CD4-positive, alpha-beta T cell treated with Interleukin-2 at 100 ng/mL for 4 hours (primary cell): ENCODE results near the gene CMTM1.
"Not testable (repeated sequence)": the region's sequence is repeated elsewhere in the genome, so short reads cannot be mapped to it uniquely, and the experiment has no call there.

Experiments
- DNase-seq: peaks from one replicate; pipeline ENCODE4 v3.0.0-alpha.2; 2020; ENCODE audit warnings: low spot score

The CMTM1 gene

GRCh38 chr16:66562409-66562808, 3.8 kb upstream of the CMTM1 start:
- peak; percentile 29 for DNase-seq

GRCh38 chr16:66562986-66563385, 3.3 kb upstream of the CMTM1 start:
- no peak for DNase-seq

- DNase-seq = no peak
Observed at GRCh38 chr16:66563574-66564334, 2.5 kb upstream of the CMTM1 start.

DNA sequence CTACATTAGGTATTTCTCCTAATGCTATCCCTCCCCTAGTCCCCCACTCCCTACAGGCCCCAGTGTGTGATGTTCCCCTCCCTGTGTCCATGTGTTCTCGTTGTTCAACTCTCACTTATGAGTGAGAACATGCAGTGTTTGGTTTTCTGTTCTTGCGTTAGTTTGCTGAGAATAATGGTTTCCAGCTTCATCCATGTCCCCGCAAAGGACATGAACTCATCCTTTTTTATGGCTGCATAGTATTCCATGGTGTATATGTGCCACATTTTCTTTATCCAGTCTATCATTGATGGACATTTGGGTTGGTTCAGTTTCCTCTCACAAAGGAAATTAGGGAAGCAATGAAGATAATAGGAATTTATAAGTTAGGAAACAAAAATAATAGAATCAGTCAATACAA, 1.0 kb downstream of the CMTM1 start:
- DNase-seq = not testable (repeated sequence)

- no peak for DNase-seq
Observed at GRCh38 chr16:66568355-66568754, 2.1 kb downstream of the CMTM1 start.

GRCh38 chr16:66569131-66569530, 2.9 kb downstream of the CMTM1 start:
- no peak for DNase-seq

- DNase-seq = no peak
Observed at GRCh38 chr16:66569827-66570405, 3.7 kb downstream of the CMTM1 start.

DNA sequence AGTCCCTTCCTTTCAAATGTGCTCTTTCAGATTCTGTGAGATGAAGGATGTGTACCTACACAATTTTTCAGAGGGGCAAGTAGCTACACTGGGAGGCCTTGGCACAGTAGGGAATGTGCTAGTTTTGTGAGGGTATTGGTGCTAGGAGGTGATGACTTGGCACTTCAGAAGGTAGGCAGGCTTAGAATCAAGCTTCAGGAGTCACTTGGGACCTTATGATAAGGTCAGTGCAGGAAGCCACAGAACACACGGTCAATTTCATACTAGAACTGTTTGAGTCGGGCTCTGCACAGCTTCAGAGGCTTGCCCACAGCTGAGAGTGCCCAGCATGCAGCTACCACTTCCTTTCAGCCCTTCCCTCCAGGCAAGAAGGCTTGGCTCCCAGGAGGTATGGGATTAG, 6.1 kb downstream of the CMTM1 start:
- DNase-seq = no peak

DNA sequence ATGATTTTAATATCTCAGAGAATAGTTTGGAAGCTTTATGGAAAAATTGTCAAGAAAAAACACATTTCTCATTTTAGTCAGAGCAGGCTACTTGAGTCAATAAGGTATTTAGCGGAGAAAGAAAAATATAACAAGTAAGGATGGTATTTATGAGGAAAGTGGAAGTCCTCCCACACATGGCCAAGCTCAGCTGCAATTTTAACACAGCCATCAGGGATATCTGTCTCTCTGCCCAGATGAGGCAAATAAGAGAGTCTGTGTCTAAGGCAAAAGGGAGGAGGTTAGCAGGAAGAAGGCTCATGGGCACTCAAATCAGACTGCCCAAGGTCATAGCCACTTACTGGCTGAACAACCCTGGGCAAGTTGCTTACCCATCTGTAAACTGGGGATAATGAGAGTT, 7.8 kb downstream of the CMTM1 start:
- DNase-seq = no peak

- no peak for DNase-seq
Observed at GRCh38 chr16:66574531-66574930, 8.3 kb downstream of the CMTM1 start.

- no peak for DNase-seq
Observed at GRCh38 chr16:66575060-66575459, 8.8 kb downstream of the CMTM1 start.

GRCh38 chr16:66576296-66576695, 10.1 kb downstream of the CMTM1 start:
- no peak for DNase-seq

DNA sequence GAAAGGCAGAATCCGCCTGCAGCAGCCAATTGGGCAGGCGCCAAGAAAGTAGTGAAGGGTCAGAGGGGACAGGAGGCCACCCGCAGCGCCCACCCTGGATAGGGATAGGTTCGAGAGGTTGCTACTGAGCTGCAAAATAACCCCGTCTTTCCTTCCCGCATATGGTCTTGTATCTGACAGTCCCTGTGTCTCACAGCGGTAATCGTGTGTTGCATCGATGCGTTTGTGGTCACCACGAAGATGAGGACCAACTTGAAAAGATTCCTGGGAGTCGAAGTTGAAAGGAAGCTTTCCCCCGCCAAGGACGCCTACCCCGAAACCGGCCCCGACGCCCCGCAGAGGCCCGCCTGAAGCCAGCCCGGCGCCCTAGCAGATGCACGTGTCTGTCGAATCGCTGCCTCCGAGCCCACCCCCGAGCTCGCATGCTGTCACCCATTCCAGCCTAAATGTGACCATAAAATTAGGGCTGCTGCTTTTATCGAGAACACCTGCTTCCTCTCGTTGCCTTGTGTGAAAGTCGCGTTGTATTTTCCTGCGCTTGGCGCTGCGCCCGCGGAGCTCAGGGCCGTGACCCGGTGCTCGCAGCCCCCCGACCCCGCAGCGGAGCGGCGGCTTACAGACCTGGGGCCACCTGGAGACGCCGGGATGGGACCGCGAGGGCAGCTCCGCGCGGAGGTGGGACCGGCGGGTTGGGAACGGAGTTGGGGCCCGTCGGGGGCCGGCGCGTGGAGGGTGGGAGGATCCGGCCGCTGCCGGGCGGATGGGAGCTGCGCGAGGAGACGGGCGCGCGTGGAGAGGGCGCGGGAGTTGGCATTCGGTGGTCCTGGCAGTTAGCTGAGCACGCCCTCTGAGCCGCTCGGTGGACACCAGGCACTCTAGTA, 12.7 kb downstream of the CMTM1 start, which contains the start of gene CMTM2:
Gene CMTM2 (plus strand): TSS at position 813 of the 881 bp plus-strand sequence. CDS start 145 bp downstream, outside the sequence.
- no peak for DNase-seq

GRCh38 chr16:66580605-66581209, 14.5 kb downstream of the CMTM1 start:
- no peak for DNase-seq

- no peak for DNase-seq
Observed at GRCh38 chr16:66581246-66581952, 15.2 kb downstream of the CMTM1 start.

GRCh38 chr16:66585481-66586239, 19.4 kb downstream of the CMTM1 start:
- no peak for DNase-seq

DNA sequence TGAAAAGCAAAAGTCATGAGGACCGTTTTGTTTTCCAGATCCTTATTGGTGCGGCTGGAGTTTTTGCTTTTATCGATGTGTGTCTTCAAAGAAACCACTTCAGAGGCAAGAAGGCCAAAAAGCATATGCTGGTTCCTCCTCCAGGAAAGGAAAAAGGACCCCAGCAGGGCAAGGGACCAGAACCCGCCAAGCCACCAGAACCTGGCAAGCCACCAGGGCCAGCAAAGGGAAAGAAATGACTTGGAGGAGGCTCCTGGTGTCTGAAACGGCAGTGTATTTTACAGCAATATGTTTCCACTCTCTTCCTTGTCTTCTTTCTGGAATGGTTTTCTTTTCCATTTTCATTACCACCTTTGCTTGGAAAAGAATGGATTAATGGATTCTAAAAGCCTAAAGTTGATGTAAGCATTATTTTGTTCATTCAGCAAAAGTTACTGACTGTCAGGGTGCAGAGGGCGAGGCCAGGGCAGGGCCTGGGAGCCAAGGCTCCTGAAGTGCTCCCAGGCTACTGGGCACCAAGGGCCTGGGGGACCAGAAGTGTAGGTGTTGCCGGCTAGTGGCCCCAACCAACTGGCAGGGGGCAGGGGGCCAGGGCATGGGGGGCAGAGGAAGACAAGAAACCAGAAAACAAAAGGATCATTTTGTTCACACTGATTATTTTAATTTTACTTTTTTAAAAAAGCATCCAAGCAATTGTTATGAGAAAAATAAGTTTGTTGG, 21.8 kb downstream of the CMTM1 start:
- DNase-seq = no peak

- DNase-seq = peak; percentile 75
Observed at GRCh38 chr16:66588981-66589713, 22.9 kb downstream of the CMTM1 start.

GRCh38 chr16:66590322-66590721, 24.1 kb downstream of the CMTM1 start:
- peak; percentile 46 for DNase-seq

GRCh38 chr16:66591018-66591417, 24.8 kb downstream of the CMTM1 start:
- DNase-seq = no peak
